ENCODE measurements around the gene OSMR.

GRCh38 chr5:38936269-38936668 is 90.5 kb downstream of the OSMR start:
- TF ChIP-seq CTCF (IDR thresholded peaks at IDR 0.05): no peak
- no peak for TF ChIP-seq EZH2phosphoT487 (IDR thresholded peaks at IDR 0.05)
- TF ChIP-seq EZH2 (IDR thresholded peaks at IDR 0.05): no peak
